Tibial nerve (tissue), 4 donors: ENCODE measurements around the gene SLC48A1. TPM values are rescaled to one million over a fixed set of nuclear protein-coding genes. Genes with fewer than 3 reads are reported as not detected.

Source experiments
- DNase-seq, 2 donors: peaks; one replicate each; pipeline ENCODE4 v3.0.0-alpha.2; 2019; ENCODE audit warnings: low spot score in 2 of 2
- H3K27ac ChIP-seq, 4 donors: fragments of 200-600 bp; sonication (generic) in 3 of 4; one replicate each; pipeline ENCODE4 v1.5.1; 2017 to 2019; ENCODE audit warnings: mild to moderate bottlenecking in 1 of 4
- H3K27me3 ChIP-seq, 2 donors: fragments of 200-600 bp; sonication (generic) in 1 of 2; one replicate each; pipeline versions ENCODE4 v1.5.1 to v1.6.0; 2017 to 2019
- H3K36me3 ChIP-seq, 3 donors: fragments of 200-600 bp; sonication (generic); one replicate each; pipeline ENCODE4 v1.5.1; 2018 to 2019
- H3K4me1 ChIP-seq, 4 donors: fragments of 200-600 bp; sonication (generic) in 3 of 4; one replicate each; pipeline ENCODE4 v1.5.1; 2017 to 2019
- H3K4me3 ChIP-seq, 4 donors: fragments of 200-600 bp; sonication (generic) in 3 of 4; one replicate each; pipeline ENCODE4 v1.5.1; 2017 to 2019; ENCODE audit warnings: mild to moderate bottlenecking in 1 of 4, moderate library complexity in 1 of 4
- H3K9me3 ChIP-seq, 4 donors: fragments of 200-600 bp; sonication (generic) in 3 of 4; one replicate each; pipeline ENCODE4 v1.5.1; 2017 to 2019
- EP300 ChIP-seq, 2 donors: sonication (generic); formaldehyde crosslinking; IDR thresholded peaks; one replicate each; pipeline ENCODE4 v1.6.1; 2017; ENCODE audit warnings: antibody characterized with exemption in 2 of 2, mild to moderate bottlenecking in 1 of 2
- POLR2A ChIP-seq, 2 donors: fragments of 450-650 bp; IDR thresholded peaks; one replicate each; pipeline ENCODE4 v1.6.1; 2017; ENCODE audit warnings: antibody characterized with exemption in 2 of 2, mild to moderate bottlenecking in 2 of 2, moderate library complexity in 2 of 2
- WGBS, 2 donors: methylation state at CpG; one replicate each; pipeline ENCODE4 v1.1.5; 2018; 5-methylcytosine and 5-hydroxymethylcytosine counted together
- total RNA-seq, 4 donors: library from RNA; depleted of rRNA; stranded (reverse); fragments of >200 nt; gene quantifications; one replicate each; pipeline ENCODE4 v1.1.0, GENCODE V29; 2016
- TF ChIP-seq, protein P1 (sequence below), 5 experiments: fragments of 200-600 bp in 3 of 5; fragments of 450-650 bp in 2 of 5; sonication (generic) in 3 of 5; IDR thresholded peaks; one replicate each; pipeline ENCODE4 v1.5.1; 2016 to 2019; ENCODE audit warnings: antibody characterized with exemption in 5 of 5, mild to moderate bottlenecking in 3 of 5, moderate library complexity in 2 of 5

The SLC48A1 gene
- total RNA-seq, 4 donors from 2014 or later = 24.6 to 37.9 (median 33.8) TPM

DNA sequence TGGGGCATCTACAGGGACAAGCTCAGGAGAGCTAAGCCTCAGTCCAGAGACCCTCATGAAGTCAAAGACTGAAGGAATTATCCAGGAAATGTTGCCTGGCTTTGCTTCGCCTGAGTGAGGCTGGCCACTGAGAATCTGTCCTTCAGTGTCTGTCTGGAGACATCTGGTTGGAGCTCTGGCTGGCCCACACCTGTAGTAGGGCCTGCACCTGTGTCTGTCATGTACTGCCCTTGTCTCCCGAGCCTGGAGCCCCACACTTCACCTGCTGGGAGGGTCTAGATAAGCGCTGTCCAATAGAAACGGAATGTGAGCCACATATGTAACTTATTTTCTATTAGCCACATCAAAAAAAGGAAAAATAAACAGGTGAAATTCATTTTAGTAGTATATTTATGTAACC, 56.5 kb downstream of the SLC48A1 start:
- H3K4me3 ChIP-seq = no peak overlapping the region
- no peaks in the 10 kb centered on the region for H3K9me3 ChIP-seq
- DNase-seq = no peak
- H3K36me3 ChIP-seq = no peaks in the 10 kb centered on the region
- peaks cover 0 to 57% (median 35%) of the 10 kb centered on the region in 4 donors for H3K4me1 ChIP-seq
- TF ChIP-seq EP300 (IDR thresholded peaks at IDR 0.05) (no peak), POLR2A (IDR thresholded peaks at IDR 0.05) (no peak)
- TF ChIP-seq, protein P1, sequence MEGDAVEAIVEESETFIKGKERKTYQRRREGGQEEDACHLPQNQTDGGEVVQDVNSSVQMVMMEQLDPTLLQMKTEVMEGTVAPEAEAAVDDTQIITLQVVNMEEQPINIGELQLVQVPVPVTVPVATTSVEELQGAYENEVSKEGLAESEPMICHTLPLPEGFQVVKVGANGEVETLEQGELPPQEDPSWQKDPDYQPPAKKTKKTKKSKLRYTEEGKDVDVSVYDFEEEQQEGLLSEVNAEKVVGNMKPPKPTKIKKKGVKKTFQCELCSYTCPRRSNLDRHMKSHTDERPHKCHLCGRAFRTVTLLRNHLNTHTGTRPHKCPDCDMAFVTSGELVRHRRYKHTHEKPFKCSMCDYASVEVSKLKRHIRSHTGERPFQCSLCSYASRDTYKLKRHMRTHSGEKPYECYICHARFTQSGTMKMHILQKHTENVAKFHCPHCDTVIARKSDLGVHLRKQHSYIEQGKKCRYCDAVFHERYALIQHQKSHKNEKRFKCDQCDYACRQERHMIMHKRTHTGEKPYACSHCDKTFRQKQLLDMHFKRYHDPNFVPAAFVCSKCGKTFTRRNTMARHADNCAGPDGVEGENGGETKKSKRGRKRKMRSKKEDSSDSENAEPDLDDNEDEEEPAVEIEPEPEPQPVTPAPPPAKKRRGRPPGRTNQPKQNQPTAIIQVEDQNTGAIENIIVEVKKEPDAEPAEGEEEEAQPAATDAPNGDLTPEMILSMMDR (IDR thresholded peaks at IDR 0.05) = no peak
- peak overlapping the region; percentile 75 to 99 (median 81) for H3K27ac ChIP-seq
- no peaks in the 10 kb centered on the region for H3K27me3 ChIP-seq
- WGBS, 2 donors = 59 to 94% methylated on average over 4 of the region's 4 CpGs

Other genes starting within 250 kb of the SLC48A1 start
- gene RPAP3, start 67.2 kb upstream of the SLC48A1 start, total RNA-seq = 10 to 100 TPM in 3 of 4 donors, 1 to 10 TPM in 1; 8.8 to 19.2 (median 15.5) TPM
- gene ENDOU, start 47.7 kb upstream of the SLC48A1 start, total RNA-seq = 1 to 10 TPM in 1 of 4 donors, under 1 TPM in 2, not detected in 1; 0.30 to 1.2 (median 0.42) TPM
- 100 to 1,000 TPM in 1 of 4 donors, 10 to 100 TPM in 3; 47.3 to 109 (median 83.6) TPM for gene RAPGEF3, start 14.4 kb upstream of the SLC48A1 start, total RNA-seq
- gene HDAC7, start 46.7 kb downstream of the SLC48A1 start, total RNA-seq = 100 to 1,000 TPM in 2 of 4 donors, 10 to 100 TPM in 2; 90.4 to 186 (median 98.4) TPM
- 1 to 10 TPM in 2 of 4 donors, under 1 TPM in 2; 0.78 to 6.6 (median 1.1) TPM for gene VDR, start 131.8 kb downstream of the SLC48A1 start, total RNA-seq
- gene TMEM106C, start 190.4 kb downstream of the SLC48A1 start, total RNA-seq = 10 to 100 TPM; 26.9 to 69.7 (median 49.5) TPM
- not detected for gene COL2A1, start 231.2 kb downstream of the SLC48A1 start, total RNA-seq